Motor neuron (in vitro differentiated cells): Measurements from ENCODE around the gene NUDC. TPM values are rescaled to one million over a fixed set of nuclear protein-coding genes. Genes with fewer than 3 reads are reported as not detected.

Source experiments
- ATAC-seq, 8 experiments: fragments of 200-7000 bp; cut with Tn5 transposase; replicated peaks in 6 of 8; 2 replicates each; pipeline ENCODE4 v1.8.0; 2021; ENCODE audit warnings: mild to moderate bottlenecking in 8 of 8, moderate library complexity in 8 of 8
- H3K27ac ChIP-seq, 2 donors: fragments of 250-450 bp; sonication (Bioruptor Pico); 2 replicates each; pipeline ENCODE4 v1.9.0; 2021; ENCODE audit warnings: antibody characterized with exemption in 2 of 2, mild to moderate bottlenecking in 2 of 2, moderate library complexity in 1 of 2
- H3K4me1 ChIP-seq, 2 donors: fragments of 250-450 bp; sonication (Bioruptor Pico); replicated peaks in 1 of 2; 2 replicates each; pipeline ENCODE4 v1.6.1; 2021; ENCODE audit warnings: antibody characterized with exemption in 2 of 2, mild to moderate bottlenecking in 2 of 2, moderate library complexity in 1 of 2
- H3K4me3 ChIP-seq, 5 donors: fragments of 250-450 bp; sonication (Bioruptor Pico); 2 replicates each; pipeline ENCODE4 v1.9.0; 2021; ENCODE audit warnings: antibody characterized with exemption in 5 of 5, mild to moderate bottlenecking in 5 of 5, moderate library complexity in 4 of 5
- WGBS, 10 experiments: fragments of 450-650 bp; shearing (Covaris generic); methylation state at CpG; one replicate each; pipeline ENCODE4 v1.0.0; 2022; 5-methylcytosine and 5-hydroxymethylcytosine counted together
- in situ Hi-C, 9 experiments: fragments of 400-800 bp; cut with MboI; loops; one replicate each; pipeline ENCODE4 v1.15.0; 2021; ENCODE audit warnings: low sequenced_read_pairs in 9 of 9, low pct_unique_long_range_greater_than_20kb in 2 of 9; ENCODE audit not compliant: unreplicated experiment in 9 of 9
- total RNA-seq, 8 experiments: library from RNA; unstranded; fragments of 300-600 nt; gene quantifications; 2 replicates each; pipeline versions ENCODE4 v1.2.3 to v1.2.4, GENCODE V29; 2022

NUDC gene
- total RNA-seq, 8 experiments from 2014 or later = 63.9 to 122 (median 79.8) TPM

- Histone ChIP-seq H3K4me1 (peaks cover 9 to 11% of the 10 kb centered on the region in 2 donors), H3K4me3 (no peak overlapping the region), H3K27ac (no peak overlapping the region)
- ATAC-seq = no peak
- WGBS, 10 experiments = 83 to 100% (median 97%) methylated on average over 1 to 9 of the region's 9 CpGs; no CpG with 5 or more reads in 3 of the 10 experiments
- in situ Hi-C loops = no loop called here
Observed at GRCh38 chr1:26897351-26897750, 24.2 kb upstream of the NUDC start.

DNA sequence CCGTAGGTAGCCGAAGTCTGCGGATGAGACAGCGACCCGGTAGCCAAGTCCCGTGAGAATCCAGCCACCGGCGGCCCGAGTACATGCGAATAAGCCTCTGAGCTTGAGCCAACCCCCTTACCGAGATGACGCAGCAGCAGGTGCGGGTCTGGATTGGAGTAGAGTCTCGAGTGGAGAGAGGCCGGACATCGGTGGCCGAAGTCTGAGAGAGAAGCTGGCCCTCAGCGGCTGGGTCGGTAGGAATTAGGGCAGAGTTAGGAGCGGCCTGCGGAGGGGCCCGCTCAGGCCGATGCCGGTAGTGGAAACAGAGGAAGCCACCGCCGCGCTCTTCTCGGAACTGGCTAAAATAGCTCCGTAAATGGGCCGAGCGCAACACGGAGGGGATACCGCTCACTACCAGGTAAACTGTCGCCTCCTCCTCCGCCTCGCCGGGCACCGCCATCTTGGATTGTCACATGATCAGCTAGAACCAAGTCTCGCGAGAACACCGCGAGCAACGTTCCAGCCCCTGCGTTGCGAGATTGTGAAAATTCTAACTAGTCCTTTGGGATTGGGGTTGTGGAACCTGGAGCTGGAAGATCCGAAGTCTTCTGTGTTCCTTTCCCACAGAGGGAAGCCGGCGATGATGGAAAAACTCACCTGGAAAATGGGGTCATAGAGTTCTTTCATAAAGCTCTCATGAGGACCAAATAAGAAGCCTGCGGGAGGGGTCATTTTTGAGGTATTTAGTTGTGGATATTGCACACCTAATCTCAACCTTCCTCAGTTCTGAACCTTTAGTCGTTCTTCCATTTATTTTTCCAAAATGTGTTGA lies 21.3 kb upstream of the NUDC start, which contains the start of gene GPATCH3:
Gene GPATCH3 (minus strand): TSS at position 467 of the 814 bp plus-strand sequence. CDS start 25 bp downstream, at position 442.
- in situ Hi-C loops = no loop called here
- H3K27ac ChIP-seq = peak within 1 kb of the TSS; percentile 57 to 67
- ATAC-seq = peak; percentile 89 to 97 (median 94)
- peak within 1 kb of the TSS; percentile 81 to 99 (median 94) for H3K4me3 ChIP-seq
- H3K4me1 ChIP-seq = peaks cover 9 to 11% of the 10 kb centered on the region in 2 donors
- WGBS, 10 experiments = 0 to 2% (median 1%) methylated on average over 8 to 50 of the region's 50 CpGs

DNA sequence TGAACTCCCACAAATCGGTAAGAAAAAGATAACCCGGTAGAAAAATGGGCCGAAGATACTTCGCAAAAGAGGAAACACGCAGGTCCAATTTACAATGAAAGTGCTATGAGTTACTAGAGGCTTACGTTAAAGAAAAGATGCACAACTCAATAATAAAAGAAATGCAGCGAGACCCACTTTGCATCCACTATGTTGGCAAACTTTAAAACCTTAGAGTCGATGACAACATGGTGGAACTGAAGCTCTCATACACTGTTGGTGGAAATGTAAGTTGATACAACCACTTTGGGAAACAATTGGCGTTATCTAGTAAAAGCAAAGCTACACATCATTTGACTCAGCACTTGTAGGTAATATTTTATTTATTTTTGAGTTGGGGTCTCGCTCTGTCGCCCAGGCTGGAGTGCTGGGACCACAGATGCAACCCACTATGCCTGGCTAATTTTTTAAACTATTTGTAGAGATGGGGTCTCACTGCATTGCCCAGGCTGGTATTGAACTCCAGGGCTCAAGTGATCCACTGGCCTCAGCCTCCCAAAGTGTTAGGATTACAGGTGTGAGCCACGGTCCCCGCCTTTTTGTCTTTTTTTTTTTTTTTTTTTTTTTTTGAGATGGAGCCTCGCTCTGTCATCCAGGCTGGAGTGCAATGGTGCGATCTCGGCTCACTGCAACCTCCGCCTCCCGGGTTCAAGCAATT lies 20.6 kb upstream of the NUDC start:
- in situ Hi-C loops = no loop called here
- H3K4me1 ChIP-seq = peaks cover 9 to 11% of the 10 kb centered on the region in 2 donors
- WGBS, 10 experiments = 26 to 66% (median 60%) methylated on average over 3 to 11 of the region's 18 CpGs
- peak overlapping the region; percentile 81 to 99 (median 94) for H3K4me3 ChIP-seq
- peak overlapping the region; percentile 57 to 67 for H3K27ac ChIP-seq
- no peak for ATAC-seq

- ATAC-seq = peak; percentile 61 to 96 (median 83)
- 4 to 83% (median 48%) methylated on average over 1 to 6 of the region's 6 CpGs; no CpG with 5 or more reads in 1 of the 10 experiments for WGBS, 10 experiments
- in situ Hi-C loops = no loop called here
- no peaks in the 10 kb centered on the region for H3K4me1 ChIP-seq
- H3K27ac ChIP-seq = no peak overlapping the region
- no peak overlapping the region for H3K4me3 ChIP-seq
Observed at GRCh38 chr1:26907071-26907917, 14.2 kb upstream of the NUDC start.

DNA sequence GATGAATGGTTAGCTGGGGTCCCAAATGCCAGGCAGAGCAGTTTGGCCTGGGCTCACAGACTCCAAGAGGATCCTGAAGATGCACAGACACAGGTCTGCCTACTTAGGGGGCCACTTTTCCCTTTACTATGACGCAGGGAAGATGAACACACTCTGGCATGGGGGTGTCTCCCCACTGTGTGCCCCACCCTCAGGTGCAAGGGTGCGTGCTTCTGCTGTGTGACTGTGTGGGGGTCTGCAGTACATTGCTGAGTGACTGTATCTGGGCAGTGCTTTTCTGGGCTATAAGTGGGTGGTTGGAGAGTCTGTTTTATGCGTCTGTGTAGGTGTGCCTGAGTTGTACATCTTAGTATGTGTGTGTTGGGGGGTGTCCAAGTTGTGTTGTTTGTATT lies 11.6 kb upstream of the NUDC start:
- Histone ChIP-seq H3K4me3 (no peak overlapping the region), H3K27ac (no peak overlapping the region), H3K4me1 (no peaks in the 10 kb centered on the region)
- no peak for ATAC-seq
- in situ Hi-C loops = loop anchor here in 1 of 9 experiments (10.0 kb wide), 1 partner anchor 65 kb away; no protein-coding TSS in a partner anchor
- WGBS, 10 experiments = 24 to 100% (median 82%) methylated on average over 1 to 3 of the region's 3 CpGs; no CpG with 5 or more reads in 4 of the 10 experiments

DNA sequence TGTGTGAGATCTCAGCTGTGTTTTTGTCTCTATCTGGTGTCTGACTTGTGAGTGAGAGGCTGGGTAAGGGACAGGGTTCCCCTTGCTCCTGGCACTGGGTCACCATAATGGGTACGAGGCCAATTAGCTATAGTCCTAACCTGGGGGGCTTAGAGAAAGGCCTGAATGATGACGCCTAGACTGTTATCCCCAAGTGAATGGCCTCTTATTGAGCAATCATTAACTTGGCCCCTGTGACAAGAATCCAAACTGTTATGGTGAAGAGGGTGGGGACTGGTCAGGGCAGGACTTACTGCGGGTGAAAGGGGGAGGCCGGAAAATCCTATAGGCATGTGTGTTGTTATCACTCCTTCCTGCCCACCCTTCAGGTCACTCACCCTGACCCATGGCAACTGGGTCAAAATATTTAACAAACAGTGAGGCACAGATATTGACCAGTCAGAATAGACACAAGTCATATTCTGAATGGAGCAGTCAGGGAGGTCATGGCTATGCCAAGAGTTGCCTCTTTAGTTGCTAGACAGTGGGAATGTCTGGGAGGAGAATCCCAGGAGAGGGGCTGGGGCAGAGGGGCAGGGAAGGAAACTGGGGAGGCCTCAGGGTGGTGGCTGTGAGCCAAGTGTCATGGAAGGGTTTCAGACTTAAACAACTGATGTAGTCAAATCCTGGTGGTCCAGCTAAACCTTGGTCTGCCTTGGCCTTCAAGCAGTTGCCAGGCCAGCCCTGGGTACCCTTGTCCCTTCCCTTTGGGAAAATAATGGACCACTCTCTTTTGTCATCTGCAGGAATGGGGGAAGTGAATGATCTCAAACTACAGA lies 11.0 kb upstream of the NUDC start:
- no peak overlapping the region for H3K4me3 ChIP-seq
- in situ Hi-C loops = loop anchor here in 1 of 9 experiments (10.0 kb wide), 1 partner anchor 64 kb away; no protein-coding TSS in a partner anchor
- no peak for ATAC-seq
- H3K27ac ChIP-seq = no peak overlapping the region
- H3K4me1 ChIP-seq = no peaks in the 10 kb centered on the region
- WGBS, 10 experiments = 17 to 71% (median 43%) methylated on average over 1 to 4 of the region's 4 CpGs; no CpG with 5 or more reads in 3 of the 10 experiments

DNA sequence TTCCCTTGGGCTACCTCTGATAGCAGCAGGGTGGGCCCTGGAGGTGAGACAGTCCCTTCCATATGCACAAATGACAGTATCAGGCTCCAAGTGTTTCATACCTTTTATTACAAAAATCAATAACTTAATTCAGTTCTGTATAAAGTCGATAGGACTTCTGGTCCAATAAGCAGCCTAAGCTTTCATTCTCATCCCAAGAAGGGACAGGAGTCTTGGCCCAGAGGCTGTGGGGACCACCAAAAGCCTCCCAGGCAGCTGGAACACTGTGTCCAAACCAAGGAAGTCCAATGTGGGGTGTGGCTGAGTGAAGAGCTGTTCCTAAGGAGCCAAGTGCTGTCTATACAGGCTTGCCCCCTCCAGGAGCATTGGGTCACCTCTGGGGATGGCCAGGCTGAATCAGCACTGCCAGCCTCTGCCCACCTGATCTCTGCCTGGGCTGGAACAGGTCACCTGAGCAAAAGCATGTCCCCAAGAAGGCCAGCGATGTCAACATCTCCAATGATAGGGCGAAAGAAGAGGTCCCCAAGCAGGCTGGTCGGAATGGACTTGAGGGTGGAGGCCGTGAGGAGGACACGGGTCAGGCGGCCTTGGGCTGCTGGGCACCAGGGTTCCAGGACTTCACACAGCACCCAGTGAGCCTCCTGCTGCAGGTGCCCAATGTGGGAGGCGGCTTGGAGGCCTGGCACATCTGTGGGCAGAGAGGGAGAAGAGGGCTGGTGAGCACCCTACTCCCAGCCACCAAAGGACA lies 10.0 kb upstream of the NUDC start:
- in situ Hi-C loops = loop anchor here in 1 of 9 experiments (10.0 kb wide), 1 partner anchor 63 kb away; no protein-coding TSS in a partner anchor
- H3K4me3 ChIP-seq = no peak overlapping the region
- ATAC-seq = no peak
- H3K4me1 ChIP-seq = no peaks in the 10 kb centered on the region
- 13 to 90% (median 72%) methylated on average over 1 to 8 of the region's 8 CpGs; no CpG with 5 or more reads in 5 of the 10 experiments for WGBS, 10 experiments
- no peak overlapping the region for H3K27ac ChIP-seq

DNA sequence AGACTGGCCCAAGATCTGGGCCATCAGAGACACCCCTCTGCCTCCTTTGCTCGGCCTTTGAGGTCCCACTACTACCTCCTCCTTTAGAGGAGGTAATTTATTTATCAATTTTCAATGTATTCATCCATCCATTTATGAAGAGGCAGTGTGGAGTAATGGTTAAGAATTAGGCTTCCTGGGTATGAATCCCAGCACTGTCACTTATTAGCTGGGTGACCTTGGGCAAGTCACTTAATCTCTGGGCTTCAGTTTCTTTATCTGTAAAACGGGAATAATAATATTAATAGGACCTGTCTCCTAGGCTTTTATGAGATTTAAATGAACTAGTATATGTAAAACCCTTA lies 9.4 kb upstream of the NUDC start:
- Histone ChIP-seq H3K27ac (no peak overlapping the region), H3K4me3 (no peak overlapping the region), H3K4me1 (no peaks in the 10 kb centered on the region)
- WGBS, 10 experiments = 0 to 88% (median 50%) methylated on average over 1 to 2 of the region's 2 CpGs; no CpG with 5 or more reads in 2 of the 10 experiments
- in situ Hi-C loops = loop anchor here in 1 of 9 experiments (10.0 kb wide), 1 partner anchor 63 kb away; no protein-coding TSS in a partner anchor
- ATAC-seq = no peak

DNA sequence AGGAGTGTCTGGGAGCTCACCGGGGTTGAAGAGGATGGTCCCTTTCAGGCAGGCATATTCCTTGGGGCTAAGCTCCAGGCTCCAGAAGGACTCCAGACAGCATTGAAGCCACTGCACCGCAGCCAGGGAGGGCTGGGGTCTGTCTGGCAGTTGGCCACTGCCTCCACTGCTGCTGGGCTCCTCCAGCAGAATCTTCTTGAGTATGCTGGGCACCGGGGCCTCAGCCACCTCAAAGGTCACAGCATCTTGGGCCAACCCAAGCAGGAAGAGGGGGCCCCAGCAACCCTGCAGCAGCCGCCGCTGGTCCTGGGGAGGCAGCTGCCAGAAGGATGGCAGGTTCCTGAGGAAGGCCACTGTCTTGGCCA lies 8.2 kb upstream of the NUDC start:
- Histone ChIP-seq H3K27ac (no peak overlapping the region), H3K4me3 (no peak overlapping the region), H3K4me1 (no peaks in the 10 kb centered on the region)
- in situ Hi-C loops = loop anchor here in 1 of 9 experiments (10.0 kb wide), 1 partner anchor 61 kb away; no protein-coding TSS in a partner anchor
- WGBS, 10 experiments = 64 to 100% (median 73%) methylated on average over 1 to 5 of the region's 5 CpGs; no CpG with 5 or more reads in 4 of the 10 experiments
- ATAC-seq = peak in 1 of 8 experiments; percentile 15

DNA sequence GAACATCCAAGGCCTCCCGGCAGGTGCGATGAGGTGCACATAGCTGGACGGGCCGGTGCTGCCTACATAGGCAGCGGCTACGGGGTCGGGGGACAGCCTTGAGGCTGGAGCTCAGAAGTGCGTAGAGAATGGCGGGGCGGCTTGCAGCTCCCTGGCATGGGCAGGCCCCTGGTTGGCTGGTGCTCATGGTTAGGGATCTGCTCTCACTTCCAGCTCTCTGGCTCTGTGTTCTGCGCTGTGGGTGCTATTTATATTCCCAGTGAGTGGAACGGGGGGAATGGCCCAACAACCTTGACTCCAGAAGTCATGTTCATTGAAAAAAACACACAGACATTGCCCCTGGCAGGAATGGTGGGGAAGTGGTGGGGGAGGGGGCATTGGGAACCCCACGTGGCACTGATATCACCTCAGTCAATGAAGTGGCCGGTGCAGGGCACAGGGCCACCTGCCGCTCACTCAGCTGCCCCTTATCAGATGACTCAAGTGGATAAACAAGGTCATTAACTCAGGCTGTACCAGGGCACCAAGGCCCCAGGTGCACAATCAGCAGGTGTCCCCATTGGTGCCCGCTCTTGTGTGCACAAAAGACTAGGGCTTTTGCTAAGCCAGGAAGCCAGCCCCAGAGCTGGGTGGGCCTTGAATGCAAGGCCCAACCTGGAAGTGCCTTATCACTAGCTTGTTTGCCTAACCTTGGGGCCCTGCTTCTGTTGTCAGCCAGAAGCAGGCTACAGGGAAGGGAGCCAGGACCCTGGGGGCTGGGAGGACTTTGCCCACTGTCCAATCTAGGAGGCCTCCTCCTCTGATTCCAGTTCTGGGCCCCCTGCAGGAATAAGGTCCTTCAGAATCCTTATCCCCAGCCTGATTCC lies 7.6 kb upstream of the NUDC start, which contains the start of gene NR0B2:
Gene NR0B2 (minus strand): TSS at position 222 of the 866 bp plus-strand sequence. CDS start 35 bp downstream, at position 187.
- peak in 4 of 8 experiments; percentile 10 to 33 (median 24) for ATAC-seq
- Histone ChIP-seq H3K4me1 (no peaks in the 10 kb centered on the region), H3K27ac (no peak within 1 kb of the TSS), H3K4me3 (no peak within 1 kb of the TSS)
- in situ Hi-C loops = loop anchor here in 1 of 9 experiments (10.0 kb wide), 1 partner anchor 61 kb away; no protein-coding TSS in a partner anchor
- 72 to 88% (median 85%) methylated on average over 2 to 15 of the region's 16 CpGs; no CpG with 5 or more reads in 5 of the 10 experiments for WGBS, 10 experiments
